ENCODE data around the gene KAT14.
"Not testable (repeated sequence)": the region's sequence is repeated elsewhere in the genome, so short reads cannot be mapped to it uniquely, and the experiment has no call there.

Gene KAT14

GRCh38 chr20:18093388-18093787 lies 44.3 kb upstream of the KAT14 start:
- no peak for DNase-seq (ENCODE audit: extremely low spot score)
- TF ChIP-seq, protein P1, sequence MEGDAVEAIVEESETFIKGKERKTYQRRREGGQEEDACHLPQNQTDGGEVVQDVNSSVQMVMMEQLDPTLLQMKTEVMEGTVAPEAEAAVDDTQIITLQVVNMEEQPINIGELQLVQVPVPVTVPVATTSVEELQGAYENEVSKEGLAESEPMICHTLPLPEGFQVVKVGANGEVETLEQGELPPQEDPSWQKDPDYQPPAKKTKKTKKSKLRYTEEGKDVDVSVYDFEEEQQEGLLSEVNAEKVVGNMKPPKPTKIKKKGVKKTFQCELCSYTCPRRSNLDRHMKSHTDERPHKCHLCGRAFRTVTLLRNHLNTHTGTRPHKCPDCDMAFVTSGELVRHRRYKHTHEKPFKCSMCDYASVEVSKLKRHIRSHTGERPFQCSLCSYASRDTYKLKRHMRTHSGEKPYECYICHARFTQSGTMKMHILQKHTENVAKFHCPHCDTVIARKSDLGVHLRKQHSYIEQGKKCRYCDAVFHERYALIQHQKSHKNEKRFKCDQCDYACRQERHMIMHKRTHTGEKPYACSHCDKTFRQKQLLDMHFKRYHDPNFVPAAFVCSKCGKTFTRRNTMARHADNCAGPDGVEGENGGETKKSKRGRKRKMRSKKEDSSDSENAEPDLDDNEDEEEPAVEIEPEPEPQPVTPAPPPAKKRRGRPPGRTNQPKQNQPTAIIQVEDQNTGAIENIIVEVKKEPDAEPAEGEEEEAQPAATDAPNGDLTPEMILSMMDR (IDR thresholded peaks at IDR 0.05; ENCODE audit: control extremely low read depth, extremely low read depth, low read depth, missing control alignments), result no peak
- ChIA-PET POLR2A (no interaction called here), CTCF (no interaction called here)

- CTCF ChIA-PET, result no interaction called here
- TF ChIP-seq, protein P1 (IDR thresholded peaks at IDR 0.05; ENCODE audit: control extremely low read depth, extremely low read depth, low read depth, missing control alignments), result no peak
- POLR2A ChIA-PET, result no interaction called here
- no peak for DNase-seq (ENCODE audit: extremely low spot score)
Measured at GRCh38 chr20:18094191-18094590, 43.5 kb upstream of the KAT14 start.

GRCh38 chr20:18100569-18100968 lies 37.1 kb upstream of the KAT14 start:
- POLR2A ChIA-PET; DNase-seq (ENCODE audit: extremely low spot score); CTCF ChIA-PET: not testable (repeated sequence)

DNA sequence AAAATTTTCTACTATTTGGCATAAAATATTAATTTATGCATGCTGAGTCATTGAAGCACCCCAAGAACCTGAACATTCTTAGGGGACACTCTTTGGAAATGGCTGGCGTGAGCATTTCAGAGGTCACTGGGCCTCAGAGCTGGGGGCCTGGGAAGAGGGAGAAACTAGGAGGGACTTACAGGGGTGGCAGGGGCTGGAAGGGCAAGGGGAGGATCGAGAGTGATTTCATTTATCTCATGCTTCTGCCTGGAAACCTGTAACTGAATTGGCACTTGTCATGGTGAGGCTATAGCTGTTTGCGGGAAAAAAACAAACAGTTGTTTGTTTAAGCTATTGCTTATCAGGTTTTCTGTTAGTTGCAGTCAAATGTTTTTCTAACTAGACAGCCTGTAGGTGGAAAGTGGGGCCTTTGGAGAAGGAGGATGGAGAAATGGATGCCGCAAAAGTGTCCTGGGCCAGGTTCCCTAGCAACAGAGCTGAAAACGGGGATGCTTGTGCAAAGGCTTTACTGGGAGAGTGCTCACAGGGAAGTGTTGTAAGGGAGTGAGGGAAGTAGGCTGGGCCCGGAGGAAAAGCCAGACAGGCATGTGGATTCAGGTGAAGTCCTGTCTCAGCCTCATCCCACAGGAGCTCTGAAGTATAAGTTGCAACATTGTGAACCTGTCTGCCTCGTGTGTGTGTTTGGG lies 36.4 kb upstream of the KAT14 start:
- no peak for DNase-seq (ENCODE audit: extremely low spot score)
- POLR2A ChIA-PET, result no interaction called here

GRCh38 chr20:18103497-18103896 lies 34.2 kb upstream of the KAT14 start:
- ChIA-PET POLR2A (no interaction called here), CTCF (interaction anchor here (1.2 kb wide), 1 partner anchor 19 kb away, joined by 3 read pairs; no protein-coding TSS in a partner anchor)
- TF ChIP-seq, protein P1 (IDR thresholded peaks at IDR 0.05; ENCODE audit: control extremely low read depth, extremely low read depth, low read depth, missing control alignments), result no peak
- no peak for DNase-seq (ENCODE audit: extremely low spot score)

More for the DNA sequence above, 36.4 kb upstream of the KAT14 start:
- CTCF ChIA-PET, result interaction anchor here (1.3 kb wide), 1 partner anchor 15 kb away, joined by 4 read pairs; no protein-coding TSS in a partner anchor
- TF ChIP-seq, protein P1 (IDR thresholded peaks at IDR 0.05; ENCODE audit: control extremely low read depth, extremely low read depth, low read depth, missing control alignments), result no peak

DNA sequence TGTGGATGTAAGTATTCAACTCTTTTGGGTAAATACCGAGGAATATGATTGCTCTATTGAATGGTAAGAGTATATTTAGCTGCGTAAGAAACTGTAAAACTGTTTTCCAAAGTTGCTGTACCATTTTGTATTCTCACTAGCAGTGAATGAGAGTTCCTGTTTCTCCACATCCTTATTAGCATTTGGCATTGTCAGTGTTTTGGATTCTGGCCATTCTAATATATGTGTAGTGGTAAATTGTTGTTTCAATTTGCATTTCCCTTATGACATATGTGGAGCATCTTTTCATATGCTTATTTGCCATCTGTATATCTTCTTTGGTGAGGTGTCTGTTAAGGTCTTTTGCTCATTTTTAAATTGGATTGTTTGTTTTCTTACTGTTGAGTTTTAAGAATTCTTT lies 29.3 kb upstream of the KAT14 start:
- no peak for DNase-seq (ENCODE audit: extremely low spot score)
- ChIA-PET POLR2A (no interaction called here), CTCF (interaction anchor here (1.0 kb wide), 1 partner anchor 8 kb away, joined by 3 read pairs; no protein-coding TSS in a partner anchor)
- TF ChIP-seq, protein P1 (IDR thresholded peaks at IDR 0.05; ENCODE audit: control extremely low read depth, extremely low read depth, low read depth, missing control alignments), result no peak

GRCh38 chr20:18128574-18128973 lies 9.1 kb upstream of the KAT14 start:
- DNase-seq (ENCODE audit: extremely low spot score); CTCF ChIA-PET; POLR2A ChIA-PET: not testable (repeated sequence)

DNA sequence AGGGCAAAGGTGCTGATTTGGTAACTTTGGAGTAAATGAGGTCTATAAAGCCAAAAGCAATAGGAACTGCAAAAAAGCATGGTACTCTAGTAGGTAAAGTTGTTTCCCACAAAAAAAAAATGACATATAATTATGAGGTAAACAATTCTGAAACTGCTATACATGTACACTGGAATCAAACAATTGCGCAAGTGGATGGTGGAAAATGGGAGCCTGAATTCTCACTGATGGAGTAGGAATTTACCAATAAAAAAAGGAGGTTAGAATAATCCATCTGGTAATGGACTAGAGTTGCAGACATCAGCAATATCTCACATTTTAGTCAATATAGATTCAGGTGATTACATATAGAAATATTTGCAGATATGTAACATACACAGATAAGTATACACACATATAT lies 5.0 kb upstream of the KAT14 start:
- no peak for DNase-seq (ENCODE audit: extremely low spot score)
- POLR2A ChIA-PET, result no interaction called here
- TF ChIP-seq, protein P1 (IDR thresholded peaks at IDR 0.05; ENCODE audit: control extremely low read depth, extremely low read depth, low read depth, missing control alignments), result no peak
- CTCF ChIA-PET, result no interaction called here

Data from GM10248 (cell line).